ENCODE results near the gene RAB34.

DNA sequence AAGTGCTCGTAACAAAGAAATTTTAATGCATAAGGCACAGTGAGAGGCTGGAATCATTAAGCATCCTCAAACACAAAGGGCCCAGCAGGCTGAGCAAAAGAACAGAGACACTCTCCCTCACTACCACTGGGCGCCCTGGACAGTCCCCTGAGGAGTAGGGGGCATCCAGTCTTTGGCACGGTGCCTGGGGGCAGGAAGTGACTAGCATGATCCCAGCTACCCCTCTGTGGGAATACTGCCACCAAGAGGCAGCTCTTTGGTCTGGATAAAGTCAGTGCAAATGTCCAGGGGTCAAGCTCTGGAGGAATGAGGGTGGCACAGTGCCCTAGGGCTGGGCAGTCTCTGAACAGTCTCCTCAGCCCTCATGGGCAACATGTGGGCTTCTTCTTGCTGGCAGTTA is 3.4 kb downstream of the RAB34 start:
- TF ChIP-seq SNAI2 (CRISPR knock-in tag; IDR thresholded peaks at IDR 0.05): no peak
- no peak for TF ChIP-seq ZNF565 (CRISPR knock-in tag; conservative IDR thresholded peaks at IDR 0.05; ENCODE audit: low read depth)
- TF ChIP-seq ARNTL (CRISPR knock-in tag; IDR thresholded peaks at IDR 0.05; ENCODE audit: borderline replicate concordance, low read depth): no peak
- TF ChIP-seq, protein P1, sequence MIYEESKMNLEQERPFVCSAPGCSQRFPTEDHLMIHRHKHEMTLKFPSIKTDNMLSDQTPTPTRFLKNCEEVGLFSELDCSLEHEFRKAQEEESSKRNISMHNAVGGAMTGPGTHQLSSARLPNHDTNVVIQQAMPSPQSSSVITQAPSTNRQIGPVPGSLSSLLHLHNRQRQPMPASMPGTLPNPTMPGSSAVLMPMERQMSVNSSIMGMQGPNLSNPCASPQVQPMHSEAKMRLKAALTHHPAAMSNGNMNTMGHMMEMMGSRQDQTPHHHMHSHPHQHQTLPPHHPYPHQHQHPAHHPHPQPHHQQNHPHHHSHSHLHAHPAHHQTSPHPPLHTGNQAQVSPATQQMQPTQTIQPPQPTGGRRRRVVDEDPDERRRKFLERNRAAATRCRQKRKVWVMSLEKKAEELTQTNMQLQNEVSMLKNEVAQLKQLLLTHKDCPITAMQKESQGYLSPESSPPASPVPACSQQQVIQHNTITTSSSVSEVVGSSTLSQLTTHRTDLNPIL (CRISPR knock-in tag; IDR thresholded peaks at IDR 0.05; ENCODE audit: low read depth): no peak

All from SK-N-SH treated with all-trans-retinoic acid at 6 μM for 48 hours (cell line).